ENCODE data around the gene MEOX1.
"Not testable (repeated sequence)": the region's sequence is repeated elsewhere in the genome, so short reads cannot be mapped to it uniquely, and the experiment has no call there.

The MEOX1 gene

DNA sequence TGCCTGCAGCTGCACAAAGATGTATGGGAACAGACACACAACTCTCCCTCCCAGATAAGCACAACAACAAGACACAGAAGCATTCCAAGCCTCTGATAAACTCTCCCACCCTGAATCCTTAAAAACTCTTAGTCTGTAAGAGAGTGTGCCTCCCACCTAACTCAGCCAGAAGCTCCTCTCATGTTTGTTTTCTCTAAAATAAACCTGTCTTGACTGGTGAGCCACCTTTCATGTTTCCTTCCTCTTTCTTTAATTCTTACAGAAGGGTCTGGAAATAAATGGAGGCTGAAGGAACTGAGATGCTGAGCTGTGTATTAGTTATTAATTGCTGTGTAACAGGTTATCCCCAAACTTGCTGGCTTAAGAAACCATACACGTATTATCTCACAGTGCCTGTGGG lies 57.2 kb downstream of the MEOX1 start:
- no peak overlapping the region for H3K4me3 ChIP-seq (ENCODE audit: low read depth, low read length)
- DNase-seq (ENCODE audit: low read depth), result no peak
- TF ChIP-seq, protein P1, sequence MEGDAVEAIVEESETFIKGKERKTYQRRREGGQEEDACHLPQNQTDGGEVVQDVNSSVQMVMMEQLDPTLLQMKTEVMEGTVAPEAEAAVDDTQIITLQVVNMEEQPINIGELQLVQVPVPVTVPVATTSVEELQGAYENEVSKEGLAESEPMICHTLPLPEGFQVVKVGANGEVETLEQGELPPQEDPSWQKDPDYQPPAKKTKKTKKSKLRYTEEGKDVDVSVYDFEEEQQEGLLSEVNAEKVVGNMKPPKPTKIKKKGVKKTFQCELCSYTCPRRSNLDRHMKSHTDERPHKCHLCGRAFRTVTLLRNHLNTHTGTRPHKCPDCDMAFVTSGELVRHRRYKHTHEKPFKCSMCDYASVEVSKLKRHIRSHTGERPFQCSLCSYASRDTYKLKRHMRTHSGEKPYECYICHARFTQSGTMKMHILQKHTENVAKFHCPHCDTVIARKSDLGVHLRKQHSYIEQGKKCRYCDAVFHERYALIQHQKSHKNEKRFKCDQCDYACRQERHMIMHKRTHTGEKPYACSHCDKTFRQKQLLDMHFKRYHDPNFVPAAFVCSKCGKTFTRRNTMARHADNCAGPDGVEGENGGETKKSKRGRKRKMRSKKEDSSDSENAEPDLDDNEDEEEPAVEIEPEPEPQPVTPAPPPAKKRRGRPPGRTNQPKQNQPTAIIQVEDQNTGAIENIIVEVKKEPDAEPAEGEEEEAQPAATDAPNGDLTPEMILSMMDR (IDR thresholded peaks at IDR 0.05; ENCODE audit: low read depth, low read length), result no peak
- TF ChIP-seq MAX (IDR thresholded peaks at IDR 0.05; ENCODE audit: low read depth, low read length) (no peak), POLR2A (IDR thresholded peaks at IDR 0.05; ENCODE audit: extremely low read depth, insufficient read length) (no peak), MYC (IDR thresholded peaks at IDR 0.05; ENCODE audit: low read depth, low read length) (no peak)

GRCh38 chr17:43603321-43603720 lies 58.4 kb downstream of the MEOX1 start:
- H3K4me3 ChIP-seq (ENCODE audit: low read depth, low read length), result no peak overlapping the region
- TF ChIP-seq POLR2A (IDR thresholded peaks at IDR 0.05; ENCODE audit: extremely low read depth, insufficient read length) (no peak), MAX (IDR thresholded peaks at IDR 0.05; ENCODE audit: low read depth, low read length) (no peak), MYC (IDR thresholded peaks at IDR 0.05; ENCODE audit: low read depth, low read length) (no peak)
- TF ChIP-seq, protein P1 (IDR thresholded peaks at IDR 0.05; ENCODE audit: low read depth, low read length), result no peak
- DNase-seq (ENCODE audit: low read depth), result no peak

DNA sequence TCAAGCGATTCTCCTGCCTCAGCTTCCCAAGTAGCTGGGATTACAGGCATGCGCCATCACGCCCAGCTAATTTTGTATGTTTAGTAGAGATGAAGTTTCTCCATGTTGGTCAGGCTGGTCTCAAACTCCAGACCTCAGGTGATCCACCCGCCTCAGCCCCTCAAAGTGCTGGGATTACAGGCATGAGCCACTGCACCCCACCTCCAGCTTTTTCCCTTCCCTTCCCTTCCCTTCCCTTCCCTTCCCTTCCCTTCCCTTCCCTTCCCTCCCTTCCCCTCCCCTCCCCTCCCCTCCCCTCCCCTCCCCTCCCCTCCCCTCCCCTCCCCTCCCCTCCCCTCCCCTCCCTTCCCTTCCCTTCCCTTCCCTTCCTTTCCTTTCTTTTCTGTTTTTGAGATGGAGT lies 59.2 kb downstream of the MEOX1 start:
- not testable (repeated sequence) for H3K4me3 ChIP-seq (ENCODE audit: low read depth, low read length); DNase-seq (ENCODE audit: low read depth)

DNA sequence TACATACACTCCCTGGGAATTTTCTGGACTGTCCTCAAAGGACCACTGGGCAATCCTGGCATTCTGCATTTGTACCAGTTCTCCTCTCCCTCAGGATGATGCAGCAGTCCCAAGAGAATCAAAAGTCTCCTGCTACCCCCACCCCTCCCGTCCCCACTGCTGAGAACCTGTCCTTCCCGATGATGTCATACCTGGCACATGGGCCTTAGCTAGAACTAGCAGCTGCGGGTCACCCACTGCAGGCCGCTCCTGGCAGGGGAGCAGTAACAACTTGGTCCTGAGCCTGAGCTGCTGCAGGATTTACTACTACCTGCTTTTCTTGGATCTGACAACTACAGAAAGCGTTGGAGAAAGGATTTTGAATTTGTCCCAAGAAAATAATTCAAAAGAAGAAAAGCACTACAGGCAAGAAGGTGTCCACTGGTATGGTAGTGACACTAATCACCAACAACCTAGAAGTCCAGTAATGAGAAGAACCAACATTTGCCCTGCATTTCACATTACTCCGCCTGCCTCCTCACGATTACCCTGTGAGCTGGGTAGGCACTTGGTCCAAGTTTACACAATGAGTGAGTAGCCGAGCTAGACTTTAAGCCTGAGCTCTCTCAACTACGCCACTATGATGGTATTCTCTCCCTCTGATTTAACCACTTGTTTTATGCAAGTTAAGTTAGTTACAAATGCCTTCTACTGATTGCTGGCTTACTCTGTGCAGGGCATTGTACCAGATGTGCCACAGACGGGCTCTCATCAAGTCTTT lies 60.3 kb downstream of the MEOX1 start:
- TF ChIP-seq POLR2A (IDR thresholded peaks at IDR 0.05; ENCODE audit: extremely low read depth, insufficient read length), result no peak
- no peak for TF ChIP-seq MAX (IDR thresholded peaks at IDR 0.05; ENCODE audit: low read depth, low read length)
- TF ChIP-seq, protein P1 (IDR thresholded peaks at IDR 0.05; ENCODE audit: low read depth, low read length), result no peak
- no peak for TF ChIP-seq MYC (IDR thresholded peaks at IDR 0.05; ENCODE audit: low read depth, low read length)
- no peak for DNase-seq (ENCODE audit: low read depth)
- no peak overlapping the region for H3K4me3 ChIP-seq (ENCODE audit: low read depth, low read length)

GRCh38 chr17:43599835-43600234 lies 61.9 kb downstream of the MEOX1 start:
- DNase-seq (ENCODE audit: low read depth), result peak; percentile 45
- TF ChIP-seq MAX (IDR thresholded peaks at IDR 0.05; ENCODE audit: low read depth, low read length), result no peak
- TF ChIP-seq, protein P1 (IDR thresholded peaks at IDR 0.05; ENCODE audit: low read depth, low read length), result no peak
- no peak for TF ChIP-seq MYC (IDR thresholded peaks at IDR 0.05; ENCODE audit: low read depth, low read length)
- TF ChIP-seq POLR2A (IDR thresholded peaks at IDR 0.05; ENCODE audit: extremely low read depth, insufficient read length), result no peak
- H3K4me3 ChIP-seq (ENCODE audit: low read depth, low read length), result no peak overlapping the region

DNA sequence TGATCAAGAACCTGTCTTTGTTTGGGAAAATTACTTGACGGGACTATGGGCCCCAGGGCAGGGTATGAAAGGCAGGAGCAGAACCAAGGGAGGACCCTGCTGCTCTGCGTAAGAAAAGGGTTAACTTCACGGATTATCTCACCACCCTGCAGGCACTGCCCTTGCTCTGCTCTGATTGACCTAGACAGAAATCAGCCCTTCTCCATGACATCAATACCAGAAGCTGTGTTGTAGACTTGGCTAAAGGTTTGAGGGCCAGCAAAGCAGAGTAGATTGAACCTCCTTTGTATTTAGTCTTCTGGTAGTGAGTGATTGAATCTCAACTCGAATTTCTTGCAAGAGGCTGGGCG lies 62.7 kb downstream of the MEOX1 start:
- no peak for DNase-seq (ENCODE audit: low read depth)
- TF ChIP-seq MAX (IDR thresholded peaks at IDR 0.05; ENCODE audit: low read depth, low read length) (no peak), MYC (IDR thresholded peaks at IDR 0.05; ENCODE audit: low read depth, low read length) (no peak), POLR2A (IDR thresholded peaks at IDR 0.05; ENCODE audit: extremely low read depth, insufficient read length) (no peak)
- TF ChIP-seq, protein P1 (IDR thresholded peaks at IDR 0.05; ENCODE audit: low read depth, low read length), result no peak
- H3K4me3 ChIP-seq (ENCODE audit: low read depth, low read length), result no peak overlapping the region

All from NB4 (cell line).